Spleen (tissue), 11 donors: ENCODE results near the gene ZSCAN5A. TPM values are rescaled to one million over a fixed set of nuclear protein-coding genes. Genes with fewer than 3 reads are reported as not detected.
"Not testable (repeated sequence)": the region's sequence is repeated elsewhere in the genome, so short reads cannot be mapped to it uniquely, and the experiment has no call there.

ENCODE experiments used
- DNase-seq: peaks from one replicate; pipeline ENCODE4 v3.0.0-alpha.2; 2020
- H3K27ac ChIP-seq, 8 donors: fragments of 200-600 bp; sonication (generic) in 7 of 8; 1 replicate in 4 of 8; 2 replicates in 4 of 8; pipeline versions ENCODE4 v1.5.0 to v1.8.0; 2016 to 2021; ENCODE audit warnings: inconsistent platforms in 4 of 8, mild to moderate bottlenecking in 4 of 8, moderate library complexity in 1 of 8
- H3K27me3 ChIP-seq, 7 donors: fragments of 200-600 bp; sonication (generic) in 6 of 7; replicated peaks in 1 of 7; 1 replicate in 4 of 7; 2 replicates in 3 of 7; pipeline versions ENCODE4 v1.5.0 to v1.8.0; 2016 to 2021; ENCODE audit warnings: inconsistent platforms in 3 of 7, mild to moderate bottlenecking in 1 of 7
- H3K36me3 ChIP-seq, 6 donors: fragments of 200-600 bp; sonication (generic) in 5 of 6; 1 replicate in 4 of 6; 2 replicates in 2 of 6; pipeline versions ENCODE4 v1.5.0 to v1.8.0; 2016 to 2021; ENCODE audit warnings: inconsistent platforms in 2 of 6
- H3K4me1 ChIP-seq, 6 donors: fragments of 200-600 bp; sonication (generic) in 5 of 6; 1 replicate in 3 of 6; 2 replicates in 3 of 6; pipeline versions ENCODE4 v1.5.0 to v1.8.0; 2016 to 2021; ENCODE audit warnings: inconsistent platforms in 3 of 6
- H3K4me3 ChIP-seq, 8 donors: fragments of 200-600 bp; sonication (generic) in 7 of 8; 1 replicate in 4 of 8; 2 replicates in 4 of 8; pipeline versions ENCODE4 v1.5.0 to v1.8.0; 2016 to 2021; ENCODE audit warnings: inconsistent platforms in 4 of 8, mild to moderate bottlenecking in 4 of 8, moderate library complexity in 2 of 8
- H3K9me3 ChIP-seq, 8 donors: fragments of 200-600 bp; sonication (generic) in 7 of 8; 1 replicate in 4 of 8; 2 replicates in 4 of 8; pipeline versions ENCODE4 v1.5.0 to v1.8.0; 2016 to 2021; ENCODE audit warnings: inconsistent platforms in 4 of 8
- POLR2A ChIP-seq, 3 donors: fragments of 450-650 bp; IDR thresholded peaks; one replicate each; pipeline ENCODE4 v1.5.1; 2017; ENCODE audit warnings: antibody characterized with exemption in 3 of 3, mild to moderate bottlenecking in 1 of 3
- POLR2AphosphoS5 ChIP-seq, 3 donors: sonication (generic); formaldehyde crosslinking; IDR thresholded peaks; one replicate each; pipeline ENCODE4 v1.5.1; 2017; ENCODE audit warnings: antibody characterized with exemption in 3 of 3
- WGBS, 5 donors: extraction: QIAGEN DNeasy Blood & Tissue Kit in 3 of 5; methylation state at CpG; one replicate each; pipeline versions ENCODE4 v1.1.5 to v1.1.7; 2013 to 2018; 5-methylcytosine and 5-hydroxymethylcytosine counted together
- intact Hi-C: fragments of 100-400 bp; cut with DNase I; formaldehyde crosslinking; loops from one replicate; pipeline ENCODE4 v1.15.0; 2023; ENCODE audit warnings: low total_unique reads
- polyA plus RNA-seq, 3 donors: library from polyadenylated mRNA; stranded (reverse); fragments of 200-250 nt; gene quantifications; one replicate each; pipeline ENCODE4 v1.2.1, GENCODE V29; 2013
- total RNA-seq, 7 donors: library from RNA; depleted of rRNA in 3 of 7; stranded (reverse); fragments of >200 nt in 3 of 7; fragmentation: NEBNext Ultra II Directional in 4 of 7; extraction: Animal tissue kit (Norgen Biotek cat#: 25700) in 4 of 7; gene quantifications; one replicate each; pipeline versions ENCODE4 v1.1.0 to v1.2.1, GENCODE V29; 2016 to 2021
- TF ChIP-seq, protein P1 (sequence below), 11 experiments: fragments of 200-600 bp in 7 of 11; fragments of 450-650 bp in 4 of 11; sonication (generic) in 4 of 11; IDR thresholded peaks in 8 of 11; conservative IDR thresholded peaks in 3 of 11; 1 replicate in 7 of 11; 2 replicates in 4 of 11; pipeline versions ENCODE4 v1.4.0 to v1.8.0; 2016 to 2021; ENCODE audit warnings: antibody characterized with exemption in 11 of 11, inconsistent platforms in 4 of 11, mild to moderate bottlenecking in 1 of 11
- donor health status: healthy with polysubstance abuse.
- donor health status: DM: no; HTN: no; CAD: no; lungs with moderate emphysema.
- donor health status: DM: no; HTN: no; CAD: no.
- donor health status: Bipolar disorder and iron deficiency.
- donor health status: healthy.
- donor health status: DM: no; HTN: no; CAD: no.
- donor health status: DM: yes; HTN: yes; CAD: no.

ZSCAN5A gene
- total and polyA plus RNA-seq, 10 donors, result 3.4 to 18.7 (median 7.1) TPM

DNA sequence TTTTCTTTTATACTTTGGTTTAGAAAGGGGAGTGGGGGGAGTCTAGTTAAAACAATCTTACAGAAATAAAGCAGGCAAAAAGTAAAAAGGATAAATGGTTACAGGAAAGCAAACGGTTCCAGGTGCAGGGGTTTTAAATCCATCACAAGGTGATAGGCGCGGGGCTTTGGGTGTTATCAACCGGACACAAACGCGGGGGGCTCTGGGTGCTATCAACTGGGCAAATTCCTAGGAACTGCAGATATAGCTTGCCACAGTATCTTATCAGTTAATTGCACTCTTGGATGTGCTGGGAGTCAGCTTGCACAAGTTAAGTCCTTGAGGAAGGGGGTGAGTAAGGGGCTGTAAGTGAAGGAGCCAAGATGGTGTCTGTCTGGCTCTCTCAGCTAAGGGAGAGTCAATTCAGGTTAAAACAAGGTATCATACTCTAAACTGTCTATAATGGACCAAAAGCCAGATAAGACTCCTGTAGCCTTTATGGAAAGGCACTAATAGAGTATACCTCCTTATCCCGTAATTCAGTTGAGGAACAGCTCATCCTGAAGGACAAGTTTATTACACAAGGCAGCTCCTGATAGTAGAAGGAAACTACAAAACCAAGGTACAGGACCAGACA is 32.6 kb upstream of the ZSCAN5A start:
- intact Hi-C loops, result loop anchor here (10.0 kb wide), 1 partner anchor 272 kb away; no protein-coding TSS in a partner anchor
- 74 to 89% (median 81%) methylated on average over 7 of the region's 7 CpGs for WGBS, 5 donors

GRCh38 chr19:56341948-56342347 is 27.3 kb upstream of the ZSCAN5A start:
- Histone ChIP-seq H3K9me3 (peaks cover 0 to 28% (median 13%) of the 10 kb centered on the region in 8 donors), H3K4me1 (no peaks in the 10 kb centered on the region), H3K36me3 (no peaks in the 10 kb centered on the region), H3K27ac (no peak overlapping the region), H3K27me3 (no peaks in the 10 kb centered on the region), H3K4me3 (no peak overlapping the region)
- no peak for TF ChIP-seq POLR2AphosphoS5 (IDR thresholded peaks at IDR 0.05)
- TF ChIP-seq, protein P1, sequence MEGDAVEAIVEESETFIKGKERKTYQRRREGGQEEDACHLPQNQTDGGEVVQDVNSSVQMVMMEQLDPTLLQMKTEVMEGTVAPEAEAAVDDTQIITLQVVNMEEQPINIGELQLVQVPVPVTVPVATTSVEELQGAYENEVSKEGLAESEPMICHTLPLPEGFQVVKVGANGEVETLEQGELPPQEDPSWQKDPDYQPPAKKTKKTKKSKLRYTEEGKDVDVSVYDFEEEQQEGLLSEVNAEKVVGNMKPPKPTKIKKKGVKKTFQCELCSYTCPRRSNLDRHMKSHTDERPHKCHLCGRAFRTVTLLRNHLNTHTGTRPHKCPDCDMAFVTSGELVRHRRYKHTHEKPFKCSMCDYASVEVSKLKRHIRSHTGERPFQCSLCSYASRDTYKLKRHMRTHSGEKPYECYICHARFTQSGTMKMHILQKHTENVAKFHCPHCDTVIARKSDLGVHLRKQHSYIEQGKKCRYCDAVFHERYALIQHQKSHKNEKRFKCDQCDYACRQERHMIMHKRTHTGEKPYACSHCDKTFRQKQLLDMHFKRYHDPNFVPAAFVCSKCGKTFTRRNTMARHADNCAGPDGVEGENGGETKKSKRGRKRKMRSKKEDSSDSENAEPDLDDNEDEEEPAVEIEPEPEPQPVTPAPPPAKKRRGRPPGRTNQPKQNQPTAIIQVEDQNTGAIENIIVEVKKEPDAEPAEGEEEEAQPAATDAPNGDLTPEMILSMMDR (IDR thresholded peaks at IDR 0.05 in 8 of 11, conservative IDR thresholded peaks at IDR 0.05 in 3 of 11), result no peak
- TF ChIP-seq POLR2A (IDR thresholded peaks at IDR 0.05), result no peak
- intact Hi-C loops, result loop anchor here (10.0 kb wide), 1 partner anchor 267 kb away; no protein-coding TSS in a partner anchor
- DNase-seq, result no peak

More for the DNA sequence above, 32.6 kb upstream of the ZSCAN5A start:
- Histone ChIP-seq H3K36me3 (no peaks in the 10 kb centered on the region), H3K4me1 (no peaks in the 10 kb centered on the region), H3K9me3 (peaks cover 0 to 10% (median 2%) of the 10 kb centered on the region in 8 donors), H3K27me3 (no peaks in the 10 kb centered on the region), H3K4me3 (no peak overlapping the region), H3K27ac (no peak overlapping the region)
- DNase-seq, result no peak
- no peak for TF ChIP-seq POLR2AphosphoS5 (IDR thresholded peaks at IDR 0.05)

- H3K4me1 ChIP-seq, DNase-seq, H3K36me3 ChIP-seq, H3K27ac ChIP-seq, H3K27me3 ChIP-seq, H3K4me3 ChIP-seq, intact Hi-C loops: not testable (repeated sequence)
- WGBS, 5 donors, result 76 to 90% (median 86%) methylated on average over 5 to 10 of the region's 10 CpGs
- peaks cover 0 to 28% (median 13%) of the 10 kb centered on the region in 8 donors for H3K9me3 ChIP-seq
These were observed 24.4 kb upstream of the ZSCAN5A start for GRCh38 chr19:56339031-56339430.

- H3K4me3 ChIP-seq, intact Hi-C loops, H3K27me3 ChIP-seq, H3K27ac ChIP-seq, DNase-seq, H3K36me3 ChIP-seq, H3K4me1 ChIP-seq: not testable (repeated sequence)
- 72 to 96% (median 87%) methylated on average over 8 of the region's 8 CpGs for WGBS, 5 donors
- peaks cover 0 to 32% (median 14%) of the 10 kb centered on the region in 8 donors for H3K9me3 ChIP-seq
These were observed 22.4 kb upstream of the ZSCAN5A start for GRCh38 chr19:56337077-56337476.

GRCh38 chr19:56335371-56335770 is 20.7 kb upstream of the ZSCAN5A start:
- H3K27ac ChIP-seq, H3K4me3 ChIP-seq, H3K36me3 ChIP-seq, H3K27me3 ChIP-seq, DNase-seq, H3K4me1 ChIP-seq, intact Hi-C loops: not testable (repeated sequence)
- peaks cover 0 to 16% (median 8%) of the 10 kb centered on the region in 8 donors for H3K9me3 ChIP-seq

DNA sequence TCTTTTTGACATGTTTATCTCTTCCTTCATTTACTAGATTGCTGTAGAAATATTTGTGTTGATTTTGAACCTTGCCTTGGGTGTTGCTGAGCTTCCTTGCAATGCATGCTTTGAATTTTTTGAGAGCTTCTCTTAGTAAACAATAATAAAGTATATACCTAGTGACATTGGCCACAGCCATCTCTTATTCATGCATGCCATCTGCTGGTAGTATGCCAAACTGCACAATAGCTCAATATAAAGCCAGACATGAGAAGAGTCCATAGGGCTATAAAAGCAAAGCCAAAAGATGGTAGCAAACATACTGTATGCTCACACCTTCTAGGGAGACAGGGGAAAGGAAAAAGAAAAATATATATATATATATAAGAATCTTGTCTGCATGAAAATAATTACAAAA is 18.9 kb upstream of the ZSCAN5A start:
- DNase-seq, result no peak
- Histone ChIP-seq H3K36me3 (no peaks in the 10 kb centered on the region), H3K4me3 (no peak overlapping the region), H3K9me3 (peaks cover 0 to 14% (median 8%) of the 10 kb centered on the region in 8 donors), H3K27ac (no peak overlapping the region), H3K27me3 (no peaks in the 10 kb centered on the region), H3K4me1 (no peaks in the 10 kb centered on the region)
- TF ChIP-seq, protein P1 (IDR thresholded peaks at IDR 0.05 in 8 of 11, conservative IDR thresholded peaks at IDR 0.05 in 3 of 11), result peak; percentile 11 to 74 (median 58)
- TF ChIP-seq POLR2A (IDR thresholded peaks at IDR 0.05), result no peak
- TF ChIP-seq POLR2AphosphoS5 (IDR thresholded peaks at IDR 0.05), result no peak
- intact Hi-C loops, result loop anchor here (5.0 kb wide), 1 partner anchor 81 kb away; no protein-coding TSS in a partner anchor
